GM20000 (cell line): Measurements from ENCODE around the gene ZFYVE1.
"Not testable (repeated sequence)": the region's sequence is repeated elsewhere in the genome, so short reads cannot be mapped to it uniquely, and the experiment has no call there.

Experiments used
- DNase-seq: peaks from one replicate; pipeline ENCODE4 v3.0.0; 2012; ENCODE audit warnings: low spot score
- TF ChIP-seq, protein P1 (sequence below): IDR thresholded peaks from 2 replicates; pipeline ENCODE4 v1.5.1; 2012; ENCODE audit warnings: mild to moderate bottlenecking, control low read depth; ENCODE audit errors: extremely low read depth, missing control alignments

Gene ZFYVE1

DNA sequence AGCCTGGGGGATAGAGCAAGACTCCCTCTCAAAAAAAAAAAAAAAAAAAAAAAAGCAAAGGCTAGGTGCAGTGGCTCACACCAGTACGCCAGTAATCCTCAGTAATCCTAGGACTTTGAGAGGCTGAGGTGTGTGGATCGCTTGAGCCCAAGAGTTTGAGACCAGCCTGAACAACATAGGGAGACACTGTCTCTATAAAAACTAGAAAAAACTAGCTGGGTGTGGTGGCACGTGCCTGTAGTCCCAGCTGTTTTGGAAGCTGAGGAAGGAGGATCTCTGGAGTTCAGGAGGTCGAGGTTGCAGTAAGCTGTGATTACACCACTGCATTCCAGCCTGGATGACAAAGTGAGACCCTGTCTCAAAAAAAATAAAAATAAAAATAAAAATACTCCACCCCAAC lies 22.5 kb upstream of the ZFYVE1 start:
- DNase-seq: no peak
- TF ChIP-seq, protein P1, sequence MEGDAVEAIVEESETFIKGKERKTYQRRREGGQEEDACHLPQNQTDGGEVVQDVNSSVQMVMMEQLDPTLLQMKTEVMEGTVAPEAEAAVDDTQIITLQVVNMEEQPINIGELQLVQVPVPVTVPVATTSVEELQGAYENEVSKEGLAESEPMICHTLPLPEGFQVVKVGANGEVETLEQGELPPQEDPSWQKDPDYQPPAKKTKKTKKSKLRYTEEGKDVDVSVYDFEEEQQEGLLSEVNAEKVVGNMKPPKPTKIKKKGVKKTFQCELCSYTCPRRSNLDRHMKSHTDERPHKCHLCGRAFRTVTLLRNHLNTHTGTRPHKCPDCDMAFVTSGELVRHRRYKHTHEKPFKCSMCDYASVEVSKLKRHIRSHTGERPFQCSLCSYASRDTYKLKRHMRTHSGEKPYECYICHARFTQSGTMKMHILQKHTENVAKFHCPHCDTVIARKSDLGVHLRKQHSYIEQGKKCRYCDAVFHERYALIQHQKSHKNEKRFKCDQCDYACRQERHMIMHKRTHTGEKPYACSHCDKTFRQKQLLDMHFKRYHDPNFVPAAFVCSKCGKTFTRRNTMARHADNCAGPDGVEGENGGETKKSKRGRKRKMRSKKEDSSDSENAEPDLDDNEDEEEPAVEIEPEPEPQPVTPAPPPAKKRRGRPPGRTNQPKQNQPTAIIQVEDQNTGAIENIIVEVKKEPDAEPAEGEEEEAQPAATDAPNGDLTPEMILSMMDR: no peak

GRCh38 chr14:73047808-73048207 lies 20.9 kb upstream of the ZFYVE1 start:
- DNase-seq: no peak
- TF ChIP-seq, protein P1: no peak

GRCh38 chr14:73036706-73037450 lies 10.0 kb upstream of the ZFYVE1 start:
- DNase-seq: not testable (repeated sequence)

- TF ChIP-seq, protein P1: no peak
- DNase-seq: no peak
Observed at GRCh38 chr14:73027984-73028383, 1.1 kb upstream of the ZFYVE1 start.

DNA sequence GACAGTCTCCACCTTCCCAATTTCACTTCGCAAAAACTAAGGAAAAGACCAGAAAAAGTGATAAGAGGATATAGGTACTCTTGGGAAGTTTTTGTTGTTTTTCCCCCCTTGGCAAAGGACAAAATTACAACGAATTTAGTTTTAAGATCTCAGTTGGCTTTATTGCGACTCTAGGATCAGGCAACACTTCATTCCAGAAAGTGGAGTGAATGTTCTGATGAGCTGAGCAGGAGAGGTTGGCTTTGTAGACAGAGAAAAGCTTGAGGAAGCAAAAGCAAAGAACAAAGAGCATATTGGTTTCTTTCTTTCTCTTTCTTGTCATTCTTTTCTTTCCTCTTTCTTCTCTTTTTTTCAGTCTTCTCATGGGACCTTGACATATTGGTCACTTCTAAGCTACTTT lies 640 bp upstream of the ZFYVE1 start:
- TF ChIP-seq, protein P1: no peak
- DNase-seq: no peak

DNA sequence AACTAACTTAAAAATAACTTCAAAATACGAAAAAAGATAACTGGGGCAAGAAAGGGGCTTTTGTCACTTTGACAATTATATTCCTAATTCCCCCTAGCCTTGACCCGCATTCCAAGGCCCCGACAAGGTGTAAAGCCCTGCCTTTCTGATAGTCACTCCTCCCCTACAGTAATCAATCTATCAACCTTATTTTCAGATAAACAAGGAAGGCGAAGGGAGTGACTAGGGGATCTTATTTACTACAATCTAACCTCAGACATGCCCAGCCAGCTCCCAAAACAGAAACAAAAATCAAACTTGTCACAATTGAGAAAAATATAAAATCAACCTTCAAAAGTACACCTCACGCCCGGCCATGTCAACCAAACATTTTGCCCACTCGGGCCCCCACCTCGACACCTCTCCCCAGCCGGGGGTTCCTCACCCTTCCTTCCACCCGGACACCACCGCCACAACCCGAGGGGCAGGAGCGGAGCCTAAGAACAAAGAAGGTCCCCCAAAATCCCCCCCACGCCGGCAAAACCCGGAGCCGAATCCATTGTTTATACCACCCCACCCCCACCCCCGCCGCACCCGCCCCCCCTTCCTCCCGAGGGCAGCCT lies 562 bp downstream of the ZFYVE1 start:
- peak; percentile 29 for DNase-seq
- TF ChIP-seq, protein P1: no peak

- TF ChIP-seq, protein P1: no peak
- DNase-seq: no peak
Observed at GRCh38 chr14:73025544-73025943, 1.4 kb downstream of the ZFYVE1 start.

DNA sequence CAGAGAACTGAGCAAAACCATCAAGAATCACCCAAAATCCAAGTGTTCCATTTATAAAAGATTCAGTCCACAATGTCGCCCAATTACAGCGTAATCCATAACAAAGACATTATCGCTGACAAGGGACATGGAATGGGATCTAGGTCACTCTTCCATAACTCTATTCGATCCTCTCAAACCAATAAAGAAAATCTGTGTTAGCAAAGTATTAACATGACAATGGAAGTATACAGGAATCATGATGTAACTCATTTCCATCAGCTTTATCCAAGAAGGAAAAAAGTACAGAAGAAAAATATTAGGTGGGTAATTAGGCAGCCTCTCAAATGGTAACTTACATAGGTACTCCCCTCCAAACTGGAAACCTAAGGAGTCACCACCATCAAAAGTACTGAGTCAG lies 4.9 kb downstream of the ZFYVE1 start:
- TF ChIP-seq, protein P1: no peak
- no peak for DNase-seq

DNA sequence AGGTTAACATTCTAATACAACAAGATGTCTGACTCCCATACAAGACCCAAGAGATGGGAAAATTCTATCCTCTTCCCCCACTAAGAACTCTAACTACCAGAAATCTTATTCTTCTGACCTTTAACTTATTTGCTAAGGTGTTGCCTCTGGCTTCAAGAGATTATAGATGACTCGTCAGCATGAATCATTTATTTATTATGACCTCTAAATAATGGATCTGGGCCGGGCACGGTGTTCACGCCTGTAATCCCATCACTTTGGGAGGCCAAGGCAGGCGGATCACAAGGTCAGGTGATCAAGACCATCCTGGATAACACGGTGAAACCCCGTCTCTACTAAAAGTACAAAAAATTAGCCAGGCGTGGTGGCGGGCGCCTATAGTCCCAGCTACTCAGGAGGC lies 10.9 kb downstream of the ZFYVE1 start:
- not testable (repeated sequence) for DNase-seq

DNA sequence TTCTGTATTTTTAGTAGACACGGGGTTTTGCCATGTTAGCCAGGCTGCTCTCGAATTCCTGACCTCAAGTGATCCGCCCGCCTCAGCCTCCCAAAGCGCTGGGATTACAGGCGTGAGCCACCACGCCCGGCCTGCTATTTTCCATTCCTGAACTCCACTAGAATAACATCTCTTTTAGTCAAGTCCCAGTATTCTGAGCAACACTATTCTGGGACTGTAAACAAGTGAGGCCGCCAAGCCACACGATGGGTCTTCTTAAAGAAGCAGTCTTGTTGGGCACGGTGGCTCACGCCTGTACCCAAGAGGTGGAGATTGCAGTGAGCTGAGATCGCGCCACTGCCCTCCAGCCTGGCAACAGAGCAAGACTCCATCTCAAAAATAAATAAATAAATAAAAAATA lies 11.4 kb downstream of the ZFYVE1 start:
- DNase-seq: not testable (repeated sequence)
